HG02840 (cell line): Measurements from ENCODE around the gene KRTAP9-9.
"Not testable (repeated sequence)": the region's sequence is repeated elsewhere in the genome, so short reads cannot be mapped to it uniquely, and the experiment has no call there.

Experiments
- ATAC-seq: cut with Tn5 transposase; IDR thresholded peaks from one replicate; pipeline ENCODE4 v1.9.1; 2021; ENCODE audit warnings: mild to moderate bottlenecking, moderate library complexity, moderate number of reproducible peaks; ENCODE audit not compliant: unreplicated experiment, low FRiP score

The KRTAP9-9 gene

GRCh38 chr17:41263212-41263611 is 8.0 kb downstream of the KRTAP9-9 start:
- no peak for ATAC-seq

- ATAC-seq = no peak
Observed at GRCh38 chr17:41264599-41264998, 9.4 kb downstream of the KRTAP9-9 start.

- no peak for ATAC-seq
Observed at GRCh38 chr17:41265078-41265477, 9.9 kb downstream of the KRTAP9-9 start, which contains the start of gene KRTAP9-6. TSS of gene KRTAP9-6 (plus strand) at chr17:41265378. CDS start at chr17:41265378, 0 bp downstream.

GRCh38 chr17:41267711-41268110 is 12.5 kb downstream of the KRTAP9-9 start:
- ATAC-seq = no peak

GRCh38 chr17:41271323-41271722 is 16.1 kb downstream of the KRTAP9-9 start:
- ATAC-seq = not testable (repeated sequence)

GRCh38 chr17:41271858-41272257 is 16.7 kb downstream of the KRTAP9-9 start:
- no peak for ATAC-seq

GRCh38 chr17:41275648-41276190 is 20.5 kb downstream of the KRTAP9-9 start, which contains the start of gene KRTAP9-7:
TSS of gene KRTAP9-7 (plus strand) at chr17:41275698. CDS start at chr17:41275698, 0 bp downstream.
- ATAC-seq = not testable (repeated sequence)

GRCh38 chr17:41278176-41278955 is 23.2 kb downstream of the KRTAP9-9 start:
- ATAC-seq = no peak

GRCh38 chr17:41284043-41284442 is 28.9 kb downstream of the KRTAP9-9 start:
- no peak for ATAC-seq

GRCh38 chr17:41284546-41284945 is 29.4 kb downstream of the KRTAP9-9 start:
- no peak for ATAC-seq

GRCh38 chr17:41287050-41287449 is 31.9 kb downstream of the KRTAP9-9 start:
- ATAC-seq = no peak

GRCh38 chr17:41294016-41294415 is 38.8 kb downstream of the KRTAP9-9 start:
- no peak for ATAC-seq

GRCh38 chr17:41296846-41297245 is 41.7 kb downstream of the KRTAP9-9 start:
- ATAC-seq = no peak

- no peak for ATAC-seq
Observed at GRCh38 chr17:41298458-41299135, 43.4 kb downstream of the KRTAP9-9 start.

GRCh38 chr17:41301204-41301790 is 46.1 kb downstream of the KRTAP9-9 start:
- ATAC-seq = no peak

- ATAC-seq = no peak
Observed at GRCh38 chr17:41301916-41302901, 47.0 kb downstream of the KRTAP9-9 start, which contains the start of gene KRTAP29-1. TSS of gene KRTAP29-1 (minus strand) at chr17:41302851. CDS start at chr17:41302851, 0 bp downstream.

GRCh38 chr17:41302981-41303380 is 47.8 kb downstream of the KRTAP9-9 start:
- no peak for ATAC-seq

GRCh38 chr17:41304091-41304490 is 48.9 kb downstream of the KRTAP9-9 start:
- ATAC-seq = no peak
